Skin of body (tissue), 3 donors: ENCODE results near the gene YWHAQ. TPM values are rescaled to one million over a fixed set of nuclear protein-coding genes. Genes with fewer than 3 reads are reported as not detected.
"Not testable (repeated sequence)": the region's sequence is repeated elsewhere in the genome, so short reads cannot be mapped to it uniquely, and the experiment has no call there.

Source experiments
- DNase-seq: peaks from one replicate; lab custom pipeline; 2025; lab: John Stamatoyannopoulos, UW
- small RNA-seq: library from RNA; depleted of rRNA; stranded (forward); fragments of <200 nt; gene quantifications from one replicate; pipeline ENCODE3, GENCODE V24; 2014; ENCODE audit warnings: low replicate concordance
- total RNA-seq: library from RNA; depleted of rRNA; stranded (reverse); fragments of >200 nt; gene quantifications from one replicate; pipeline ENCODE4 v1.2.3, GENCODE V29; 2014

YWHAQ gene
- total RNA-seq, 1 donor from 2014 or later = 172 TPM

DNA sequence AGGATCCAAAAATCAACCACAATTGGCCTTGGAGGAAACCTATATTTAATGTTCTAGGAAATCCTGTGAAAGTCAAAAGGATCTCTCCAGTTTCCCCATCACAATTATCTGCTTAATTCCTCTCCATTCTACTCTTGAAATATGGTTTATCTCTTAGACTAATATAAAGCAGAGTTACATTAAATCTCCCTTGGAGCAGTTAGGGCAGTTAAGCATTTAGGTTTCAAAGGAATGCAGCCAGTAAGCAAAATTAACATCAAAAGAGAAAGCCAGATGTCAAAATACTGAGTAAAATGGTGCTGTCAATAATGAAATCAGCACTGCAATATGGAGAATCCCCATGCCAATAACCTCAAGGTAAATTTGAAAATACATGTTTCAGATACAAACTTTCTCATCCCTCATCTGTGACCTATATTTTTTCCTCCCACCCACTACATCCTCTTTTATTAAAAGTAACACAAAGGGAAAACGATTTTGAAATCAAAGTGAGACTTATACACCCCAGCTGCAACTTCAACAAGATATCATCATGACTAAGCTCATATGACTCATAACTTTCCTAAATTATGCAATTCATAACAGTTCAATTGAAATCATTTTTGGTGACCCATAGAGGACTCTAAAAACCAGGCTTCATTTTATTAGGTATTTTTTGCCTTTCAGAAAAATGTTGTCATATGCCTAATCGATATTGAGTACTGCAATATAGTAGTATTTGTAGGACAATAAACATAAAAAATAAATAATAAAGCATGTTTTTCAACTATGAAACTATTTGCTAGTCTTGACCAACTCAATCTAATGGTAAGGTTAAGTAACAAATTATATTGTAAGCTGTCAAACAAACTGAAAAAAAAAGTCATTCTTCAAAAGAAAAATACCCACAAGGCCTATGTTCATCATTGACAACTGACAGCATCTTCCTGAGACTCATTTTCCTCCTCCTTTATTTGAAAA is 78.3 kb downstream of the YWHAQ start:
- no peak for DNase-seq

DNA sequence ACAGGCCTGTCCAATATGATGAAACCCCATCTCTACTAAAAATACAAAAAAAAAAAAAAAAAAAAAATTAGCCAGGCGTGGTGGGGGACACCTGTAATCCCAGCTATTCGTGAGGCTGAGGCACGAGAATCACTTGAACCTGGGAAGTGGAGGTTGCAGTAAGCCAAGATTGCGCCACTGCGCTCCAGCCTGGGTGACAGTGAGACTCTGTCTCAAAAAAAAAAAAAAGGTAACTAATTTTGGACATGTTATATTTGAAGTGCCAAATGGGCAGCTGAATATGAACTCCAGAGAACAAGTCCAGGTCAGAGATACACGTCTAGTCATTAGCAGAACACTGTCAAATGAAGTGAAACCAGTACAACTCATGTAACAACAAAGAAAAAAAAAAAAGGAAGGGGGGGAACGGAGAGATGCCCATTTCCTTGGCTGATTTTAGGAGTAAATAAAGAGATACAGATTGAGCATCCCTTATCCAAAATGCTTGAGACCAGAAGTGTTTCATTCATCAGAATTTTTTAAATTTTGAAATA is 79.9 kb downstream of the YWHAQ start:
- not testable (repeated sequence) for DNase-seq

- DNase-seq = no peak
Observed at GRCh38 chr2:9549420-9549819, 81.4 kb downstream of the YWHAQ start.

DNA sequence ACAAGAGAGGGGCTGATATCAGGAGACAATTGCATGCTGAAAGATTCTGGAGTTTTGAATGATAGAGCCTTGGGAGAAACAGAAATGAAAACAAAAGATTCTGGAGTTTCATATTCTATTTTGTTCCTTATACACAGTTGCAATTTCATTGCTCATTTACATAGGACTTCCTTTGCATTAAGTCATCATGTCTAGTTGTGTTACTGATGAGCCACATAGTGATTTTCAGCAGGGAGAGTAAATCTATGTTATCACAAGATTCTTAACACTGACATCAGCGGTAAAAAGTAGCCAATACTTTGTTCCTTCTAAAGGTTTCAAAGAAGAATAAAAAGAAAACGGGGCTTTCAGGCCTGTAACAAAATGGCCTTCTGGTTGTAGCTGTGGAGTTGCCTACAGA is 82.3 kb downstream of the YWHAQ start:
- no peak for DNase-seq

DNA sequence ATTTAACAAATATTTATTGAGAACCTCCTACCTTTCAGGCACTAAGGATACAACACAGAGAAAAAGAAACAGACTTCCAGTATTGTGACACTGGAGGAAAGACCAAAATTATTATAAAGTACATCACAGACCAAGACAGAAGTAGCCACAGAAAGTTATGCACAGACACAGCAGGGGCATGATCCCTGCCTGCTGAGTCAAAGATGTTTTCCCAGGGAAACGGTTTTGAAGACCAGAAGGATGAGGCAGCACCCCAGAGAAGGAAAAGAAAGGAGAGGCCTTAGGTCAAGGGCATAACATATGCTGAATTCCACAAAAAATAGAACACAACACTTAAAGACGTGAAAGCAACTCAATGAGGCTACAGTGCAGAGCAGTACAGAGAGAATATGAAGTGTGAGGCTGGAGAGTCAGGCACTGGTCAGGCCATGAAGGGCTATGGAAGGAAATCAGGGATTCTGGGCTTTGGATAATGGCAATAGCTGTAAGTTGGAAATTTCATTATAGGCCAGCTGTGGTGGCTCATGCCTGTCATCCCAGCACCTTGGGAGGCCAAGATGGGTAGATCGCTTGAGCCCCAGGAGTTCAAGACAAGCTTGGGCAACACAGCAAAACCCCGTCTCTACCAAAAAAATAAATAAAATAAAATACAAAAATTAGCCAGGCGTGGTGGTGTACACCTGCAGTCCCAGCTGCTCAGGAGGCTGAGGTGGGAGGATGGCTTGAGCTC is 83.4 kb downstream of the YWHAQ start:
- no peak for DNase-seq

- DNase-seq = no peak
Observed at GRCh38 chr2:9545502-9545901, 85.3 kb downstream of the YWHAQ start.

- DNase-seq = no peak
Observed at GRCh38 chr2:9543557-9543956, 87.2 kb downstream of the YWHAQ start.

DNA sequence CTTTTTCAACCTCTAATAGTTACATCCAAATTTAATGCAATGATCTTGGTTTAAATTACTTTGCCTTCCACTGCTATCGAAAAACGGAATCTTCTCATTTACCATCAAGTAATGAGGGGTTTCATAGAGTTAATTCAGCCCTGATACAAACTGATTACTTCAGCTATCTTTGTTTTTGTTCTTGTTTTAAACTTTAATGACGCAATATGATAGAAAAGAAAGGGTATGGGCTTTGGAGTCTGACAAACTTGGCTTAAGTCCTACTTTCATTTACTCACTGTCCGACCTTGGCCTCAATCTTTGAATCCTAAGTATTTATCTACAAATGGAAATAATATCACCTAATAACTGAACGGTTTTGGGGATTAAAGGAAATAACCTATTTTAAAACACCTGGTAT is 91.3 kb downstream of the YWHAQ start:
- DNase-seq = no peak

- DNase-seq = peak; percentile 36
Observed at GRCh38 chr2:9538000-9538507, 92.7 kb downstream of the YWHAQ start.

DNA sequence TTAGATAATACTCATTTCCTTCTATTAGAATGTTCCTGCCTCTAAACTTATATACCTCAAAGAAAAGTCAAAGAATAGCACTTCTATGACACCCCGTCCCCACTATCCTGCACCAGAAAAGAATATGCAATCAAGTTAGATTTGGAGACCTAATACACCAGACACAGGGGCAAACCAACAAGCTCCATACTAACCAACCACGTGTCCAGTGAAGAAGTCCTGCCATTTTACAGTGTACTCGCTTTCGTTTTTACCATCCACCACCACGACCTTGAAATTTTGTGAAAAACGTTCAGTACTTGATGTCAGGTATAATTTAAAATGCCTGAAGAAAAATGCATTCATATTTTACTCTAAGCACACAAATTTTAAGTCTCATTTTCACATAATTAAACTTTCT is 94.3 kb downstream of the YWHAQ start:
- DNase-seq = no peak

DNA sequence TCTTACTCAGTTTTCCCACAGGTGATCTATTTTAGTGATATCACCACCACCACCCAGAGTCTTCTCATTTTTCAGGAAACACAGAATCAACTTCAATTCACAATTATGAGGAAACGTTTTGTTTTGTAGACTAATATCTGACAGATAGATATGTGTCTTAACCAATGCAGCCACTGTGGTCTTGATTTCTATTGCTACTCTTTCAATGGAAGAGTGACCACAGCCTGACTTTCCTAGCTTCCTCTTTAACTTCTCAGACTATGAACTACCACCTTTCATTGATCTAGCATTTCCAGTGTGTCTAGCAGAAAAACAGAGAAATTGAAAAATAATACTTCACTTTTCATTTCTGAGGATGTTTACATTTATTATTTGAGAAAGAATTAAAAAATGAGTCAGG is 95.6 kb downstream of the YWHAQ start:
- DNase-seq = no peak

Small RNA genes within 50 kb of the gene (small RNA-seq; reads per million reads assigned to genes)
- gene RF00019 = not detected

Other genes with a start within 250 kb of the YWHAQ start
- gene ITGB1BP1, start 207.5 kb downstream of the YWHAQ start, total RNA-seq = 39.1 TPM
- gene CPSF3, start 207.3 kb downstream of the YWHAQ start, total RNA-seq = 38.4 TPM
- 31.0 TPM for gene IAH1, start 156.4 kb downstream of the YWHAQ start, total RNA-seq
- 44.2 TPM for gene ADAM17, start 75.2 kb downstream of the YWHAQ start, total RNA-seq
- 31.4 TPM for gene TAF1B, start 212.5 kb upstream of the YWHAQ start, total RNA-seq